Measurements from ENCODE around the gene ZNF799.

GRCh38 chr19:12411893-12412292, 10.8 kb upstream of the ZNF799 start:
- TF ChIP-seq, protein P1, sequence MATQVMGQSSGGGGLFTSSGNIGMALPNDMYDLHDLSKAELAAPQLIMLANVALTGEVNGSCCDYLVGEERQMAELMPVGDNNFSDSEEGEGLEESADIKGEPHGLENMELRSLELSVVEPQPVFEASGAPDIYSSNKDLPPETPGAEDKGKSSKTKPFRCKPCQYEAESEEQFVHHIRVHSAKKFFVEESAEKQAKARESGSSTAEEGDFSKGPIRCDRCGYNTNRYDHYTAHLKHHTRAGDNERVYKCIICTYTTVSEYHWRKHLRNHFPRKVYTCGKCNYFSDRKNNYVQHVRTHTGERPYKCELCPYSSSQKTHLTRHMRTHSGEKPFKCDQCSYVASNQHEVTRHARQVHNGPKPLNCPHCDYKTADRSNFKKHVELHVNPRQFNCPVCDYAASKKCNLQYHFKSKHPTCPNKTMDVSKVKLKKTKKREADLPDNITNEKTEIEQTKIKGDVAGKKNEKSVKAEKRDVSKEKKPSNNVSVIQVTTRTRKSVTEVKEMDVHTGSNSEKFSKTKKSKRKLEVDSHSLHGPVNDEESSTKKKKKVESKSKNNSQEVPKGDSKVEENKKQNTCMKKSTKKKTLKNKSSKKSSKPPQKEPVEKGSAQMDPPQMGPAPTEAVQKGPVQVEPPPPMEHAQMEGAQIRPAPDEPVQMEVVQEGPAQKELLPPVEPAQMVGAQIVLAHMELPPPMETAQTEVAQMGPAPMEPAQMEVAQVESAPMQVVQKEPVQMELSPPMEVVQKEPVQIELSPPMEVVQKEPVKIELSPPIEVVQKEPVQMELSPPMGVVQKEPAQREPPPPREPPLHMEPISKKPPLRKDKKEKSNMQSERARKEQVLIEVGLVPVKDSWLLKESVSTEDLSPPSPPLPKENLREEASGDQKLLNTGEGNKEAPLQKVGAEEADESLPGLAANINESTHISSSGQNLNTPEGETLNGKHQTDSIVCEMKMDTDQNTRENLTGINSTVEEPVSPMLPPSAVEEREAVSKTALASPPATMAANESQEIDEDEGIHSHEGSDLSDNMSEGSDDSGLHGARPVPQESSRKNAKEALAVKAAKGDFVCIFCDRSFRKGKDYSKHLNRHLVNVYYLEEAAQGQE (IDR thresholded peaks at IDR 0.05; ENCODE audit: insufficient read depth in 1 of 2, low read depth in 2 of 2, low read length in 2 of 2): no peak
- TF ChIP-seq POLR2AphosphoS5 (IDR thresholded peaks at IDR 0.05; ENCODE audit: low read depth, low read length) (no peak), TAF1 (IDR thresholded peaks at IDR 0.05; ENCODE audit: borderline replicate concordance, insufficient read depth, low read length) (no peak)
